Measurements from ENCODE around the gene UMAD1. TPM values are rescaled to one million over a fixed set of nuclear protein-coding genes. Genes with fewer than 3 reads are reported as not detected.
A peak's percentile ranks its signal among the peaks of the same experiment; 100 is the strongest.

Gene UMAD1
- total RNA-seq: 8.4 and 13.8 TPM in 2 replicates

DNA sequence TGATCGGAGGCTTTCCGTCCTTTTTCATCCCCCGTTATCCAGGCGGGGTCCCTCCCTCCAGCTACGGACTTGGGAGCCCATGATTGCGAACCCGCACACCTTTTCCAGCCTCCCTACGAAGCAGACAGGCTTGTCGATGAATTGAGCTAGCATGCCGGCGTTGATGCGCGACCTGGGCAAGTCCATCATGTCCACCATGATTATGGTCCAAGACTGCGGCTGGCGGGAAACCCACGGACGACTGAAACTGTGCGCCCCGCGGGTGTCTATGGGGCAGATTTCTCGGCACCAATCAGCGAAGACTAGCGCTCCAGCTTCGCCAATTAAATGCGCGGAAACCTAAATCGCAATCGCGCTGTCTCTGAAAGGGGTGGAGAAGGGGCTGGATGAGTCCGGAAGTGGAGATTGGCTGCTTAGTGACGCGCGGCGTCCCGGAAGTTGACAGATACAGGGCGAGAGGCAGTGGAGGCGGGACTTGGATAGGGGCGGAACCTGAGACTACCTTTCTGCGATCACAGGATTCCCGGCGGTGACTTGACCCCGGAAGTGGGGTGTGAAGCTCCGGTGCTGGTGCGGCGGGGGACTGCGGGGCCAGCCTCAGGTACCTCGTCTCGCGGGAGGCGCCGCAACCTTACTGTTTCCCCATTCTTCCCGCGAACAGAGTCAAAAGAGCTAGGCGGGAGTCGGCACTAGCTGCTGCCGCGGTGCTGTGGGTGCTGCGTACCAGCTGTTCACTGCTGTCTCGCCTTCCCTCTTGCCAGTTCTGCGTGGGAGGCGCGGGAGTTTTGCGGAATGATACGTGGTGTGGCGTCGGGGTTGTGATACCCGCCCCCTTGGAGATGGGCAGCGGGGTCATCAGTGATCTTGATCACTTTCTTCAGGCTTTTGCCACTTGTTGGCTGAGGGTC, at the start of gene UMAD1:
TSS of gene UMAD1 (plus strand) at position 532 of the 908 bp plus-strand sequence. CDS start 32,620 bp downstream, outside the sequence.
- peak; percentile 98 for DNase-seq (ENCODE audit: low read depth)
- H3K4me3 ChIP-seq (ENCODE audit: low read depth, low read length): peak within 1 kb of the TSS; percentile 98
- TF ChIP-seq, protein P1, sequence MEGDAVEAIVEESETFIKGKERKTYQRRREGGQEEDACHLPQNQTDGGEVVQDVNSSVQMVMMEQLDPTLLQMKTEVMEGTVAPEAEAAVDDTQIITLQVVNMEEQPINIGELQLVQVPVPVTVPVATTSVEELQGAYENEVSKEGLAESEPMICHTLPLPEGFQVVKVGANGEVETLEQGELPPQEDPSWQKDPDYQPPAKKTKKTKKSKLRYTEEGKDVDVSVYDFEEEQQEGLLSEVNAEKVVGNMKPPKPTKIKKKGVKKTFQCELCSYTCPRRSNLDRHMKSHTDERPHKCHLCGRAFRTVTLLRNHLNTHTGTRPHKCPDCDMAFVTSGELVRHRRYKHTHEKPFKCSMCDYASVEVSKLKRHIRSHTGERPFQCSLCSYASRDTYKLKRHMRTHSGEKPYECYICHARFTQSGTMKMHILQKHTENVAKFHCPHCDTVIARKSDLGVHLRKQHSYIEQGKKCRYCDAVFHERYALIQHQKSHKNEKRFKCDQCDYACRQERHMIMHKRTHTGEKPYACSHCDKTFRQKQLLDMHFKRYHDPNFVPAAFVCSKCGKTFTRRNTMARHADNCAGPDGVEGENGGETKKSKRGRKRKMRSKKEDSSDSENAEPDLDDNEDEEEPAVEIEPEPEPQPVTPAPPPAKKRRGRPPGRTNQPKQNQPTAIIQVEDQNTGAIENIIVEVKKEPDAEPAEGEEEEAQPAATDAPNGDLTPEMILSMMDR (IDR thresholded peaks at IDR 0.05; ENCODE audit: insufficient read depth, low read depth, low read length): no peak

DNA sequence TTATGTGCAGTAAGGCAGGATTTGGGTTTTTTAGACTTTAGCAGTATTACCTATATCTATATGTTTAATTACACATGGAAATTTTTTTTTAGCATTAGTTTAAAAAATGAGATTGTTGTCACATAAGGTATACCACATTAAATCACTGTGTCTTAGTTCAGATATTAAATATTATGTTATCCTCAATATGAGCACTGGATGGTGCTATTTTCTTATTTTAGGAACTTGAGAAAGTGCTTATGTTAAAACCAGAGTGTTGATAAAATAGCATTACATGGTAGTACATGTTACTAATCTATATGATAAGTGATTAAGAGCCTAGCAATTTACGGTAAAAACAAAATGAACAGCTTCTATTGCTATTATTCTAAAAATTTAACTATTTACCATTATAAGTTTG, 45.1 kb upstream of the UMAD1 start:
- H3K4me3 ChIP-seq (ENCODE audit: low read depth, low read length): no peak overlapping the region
- DNase-seq (ENCODE audit: low read depth): peak; percentile 43
- TF ChIP-seq, protein P1 (IDR thresholded peaks at IDR 0.05; ENCODE audit: insufficient read depth, low read depth, low read length): peak; percentile 23

DNA sequence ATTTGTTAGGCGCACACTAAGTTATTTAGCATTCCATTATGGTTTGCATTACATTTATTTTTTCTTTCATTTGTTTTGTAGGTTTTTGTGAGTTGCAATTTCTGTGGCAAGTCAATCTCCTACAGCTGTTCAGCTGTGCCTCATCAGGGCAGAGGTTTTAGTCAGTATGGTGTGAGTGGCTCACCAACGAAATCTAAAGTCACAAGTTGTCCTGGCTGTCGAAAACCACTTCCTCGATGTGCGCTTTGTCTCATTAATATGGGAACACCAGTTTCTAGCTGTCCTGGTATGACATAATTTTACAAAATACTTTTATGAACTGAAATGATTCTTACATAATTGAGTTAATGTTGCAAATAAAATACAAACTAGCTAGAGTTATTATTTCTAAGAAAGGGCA, 44.4 kb upstream of the UMAD1 start:
- DNase-seq (ENCODE audit: low read depth): no peak
- no peak overlapping the region for H3K4me3 ChIP-seq (ENCODE audit: low read depth, low read length)
- TF ChIP-seq, protein P1 (IDR thresholded peaks at IDR 0.05; ENCODE audit: insufficient read depth, low read depth, low read length): no peak

DNA sequence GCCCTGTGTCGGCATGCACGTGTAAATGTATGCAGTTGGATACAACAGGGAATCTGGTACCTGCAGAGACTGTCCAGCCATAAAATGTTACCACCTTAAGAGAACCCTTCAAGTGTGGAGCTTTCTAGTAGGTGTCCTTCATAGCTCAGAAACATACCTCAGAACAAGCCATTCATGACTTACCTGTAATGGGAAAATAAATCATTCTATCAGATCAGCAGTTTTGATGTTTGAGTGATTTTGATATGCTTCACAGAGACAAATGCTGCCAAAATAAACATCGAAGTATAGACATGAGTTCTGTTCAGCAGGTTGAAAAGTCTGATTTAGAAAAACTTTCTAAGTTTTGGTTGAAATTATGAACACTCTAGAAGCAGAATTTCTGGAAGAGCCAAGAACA, 33.5 kb upstream of the UMAD1 start:
- TF ChIP-seq, protein P1 (IDR thresholded peaks at IDR 0.05; ENCODE audit: insufficient read depth, low read depth, low read length): no peak
- H3K4me3 ChIP-seq (ENCODE audit: low read depth, low read length): no peak overlapping the region
- DNase-seq (ENCODE audit: low read depth): no peak

DNA sequence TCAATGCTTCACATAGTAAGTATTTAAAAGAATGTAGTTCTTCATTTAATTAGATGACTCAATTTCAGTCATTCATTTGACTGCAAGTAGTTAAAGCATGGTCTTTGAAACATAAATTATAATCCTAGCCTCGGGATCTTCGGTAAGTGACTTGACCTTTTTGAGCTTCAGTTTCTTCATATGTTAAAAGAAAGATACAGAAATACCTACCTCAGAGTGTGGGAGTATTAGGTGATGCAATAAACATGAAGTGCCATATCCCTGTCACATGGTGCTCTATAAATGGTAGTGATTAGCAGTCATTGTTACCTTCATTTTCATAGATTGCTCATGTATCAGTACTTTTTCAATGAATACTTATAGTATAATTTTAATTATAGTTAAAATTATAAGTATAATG, 31.2 kb upstream of the UMAD1 start:
- H3K4me3 ChIP-seq (ENCODE audit: low read depth, low read length): no peak overlapping the region
- TF ChIP-seq, protein P1 (IDR thresholded peaks at IDR 0.05; ENCODE audit: insufficient read depth, low read depth, low read length): no peak
- DNase-seq (ENCODE audit: low read depth): no peak

DNA sequence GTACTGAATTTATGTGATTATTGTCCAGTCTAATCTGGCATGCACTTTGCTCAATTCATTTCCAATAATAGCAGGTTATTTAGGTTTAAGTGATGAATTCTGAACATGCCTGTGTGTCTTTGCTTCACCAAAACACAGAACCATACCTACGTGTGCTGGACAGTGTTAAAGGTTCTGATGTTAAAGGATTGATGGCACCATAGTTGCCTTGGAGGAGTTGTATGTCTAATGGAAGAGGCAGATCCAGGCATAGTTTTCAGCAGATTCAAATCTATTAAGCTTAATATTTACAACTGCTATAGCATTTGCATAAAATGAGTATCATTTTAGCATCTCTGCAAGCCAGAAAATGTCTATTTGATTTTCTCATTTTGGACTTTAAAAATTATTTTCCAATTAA, 28.0 kb upstream of the UMAD1 start:
- H3K4me3 ChIP-seq (ENCODE audit: low read depth, low read length): no peak overlapping the region
- TF ChIP-seq, protein P1 (IDR thresholded peaks at IDR 0.05; ENCODE audit: insufficient read depth, low read depth, low read length): no peak
- no peak for DNase-seq (ENCODE audit: low read depth)
